Sigmoid colon (tissue), 7 donors: ENCODE measurements around the gene FLG2. TPM values are rescaled to one million over a fixed set of nuclear protein-coding genes. Genes with fewer than 3 reads are reported as not detected.

Source experiments
- DNase-seq: peaks from one replicate; pipeline ENCODE4 v3.0.0-alpha.2; 2019
- H3K27ac ChIP-seq, 4 donors: fragments of 200-600 bp; sonication (generic); one replicate each; pipeline ENCODE4 v1.5.1; 2016 to 2019; ENCODE audit warnings: mild to moderate bottlenecking in 1 of 4
- H3K27me3 ChIP-seq, 3 donors: fragments of 200-600 bp; sonication (generic); one replicate each; pipeline ENCODE4 v1.5.1; 2019; ENCODE audit warnings: mild to moderate bottlenecking in 1 of 3
- H3K36me3 ChIP-seq, 4 donors: fragments of 200-600 bp; sonication (generic); one replicate each; pipeline ENCODE4 v1.5.1; 2016 to 2019
- H3K4me1 ChIP-seq, 4 donors: fragments of 200-600 bp; sonication (generic); one replicate each; pipeline ENCODE4 v1.5.1; 2017 to 2019
- H3K4me3 ChIP-seq, 4 donors: fragments of 200-600 bp; sonication (generic); one replicate each; pipeline ENCODE4 v1.5.1; 2017 to 2019; ENCODE audit warnings: mild to moderate bottlenecking in 2 of 4, moderate library complexity in 1 of 4
- H3K9me3 ChIP-seq, 4 donors: fragments of 200-600 bp in 3 of 4; sonication (generic) in 3 of 4; one replicate each; pipeline versions ENCODE4 v1.5.1 to v1.6.1; 2013 to 2019
- CTCF ChIP-seq, 4 experiments: fragments of 450-650 bp in 3 of 4; fragments of 200-600 bp in 1 of 4; IDR thresholded peaks; one replicate each; pipeline ENCODE4 v1.5.1; 2016 to 2019; ENCODE audit warnings: antibody characterized with exemption in 4 of 4, mild to moderate bottlenecking in 3 of 4, moderate library complexity in 2 of 4
- EP300 ChIP-seq, 4 donors: sonication (generic); formaldehyde crosslinking; IDR thresholded peaks; one replicate each; pipeline ENCODE4 v1.6.1; 2017; ENCODE audit warnings: antibody characterized with exemption in 4 of 4
- POLR2A ChIP-seq, 2 donors: fragments of 450-650 bp; IDR thresholded peaks; one replicate each; pipeline ENCODE4 v1.6.1; 2016; ENCODE audit warnings: antibody characterized with exemption in 2 of 2, mild to moderate bottlenecking in 2 of 2, moderate library complexity in 2 of 2
- POLR2AphosphoS5 ChIP-seq, 4 donors: sonication (generic); formaldehyde crosslinking; IDR thresholded peaks; one replicate each; pipeline ENCODE4 v1.6.1; 2017; ENCODE audit warnings: antibody characterized with exemption in 4 of 4
- WGBS, 2 donors: extraction: QIAGEN DNeasy Blood & Tissue Kit; methylation state at CpG; one replicate each; pipeline ENCODE4 v1.1.7; 2013; 5-methylcytosine and 5-hydroxymethylcytosine counted together
- intact Hi-C: fragments of 100-400 bp; cut with DNase I; formaldehyde crosslinking; loops from one replicate; pipeline ENCODE4 v1.15.1; 2023
- polyA plus RNA-seq, 3 donors: library from polyadenylated mRNA; stranded (reverse); fragments of 200-250 nt; gene quantifications; one replicate each; pipeline ENCODE4 v1.2.3, GENCODE V29; 2013
- total RNA-seq, 4 donors: library from RNA; depleted of rRNA; stranded (reverse); fragments of >200 nt; gene quantifications; one replicate each; pipeline ENCODE4 v1.1.0, GENCODE V29; 2016
- donor health status: healthy with polysubstance abuse.
- donor health status: Bipolar disorder and iron deficiency.
- donor health status: healthy.

The FLG2 gene
- total RNA-seq (not detected), polyA plus RNA-seq (not detected)

GRCh38 chr1:152359906-152360305 lies at the start of gene FLG2:
TSS of gene FLG2 (minus strand) at chr1:152360006. CDS start at chr1:152358884, 1,122 bp downstream.
- H3K27ac ChIP-seq: no peak within 1 kb of the TSS
- H3K4me3 ChIP-seq: no peak within 1 kb of the TSS
- no peak for TF ChIP-seq CTCF (IDR thresholded peaks at IDR 0.05)
- no peak for TF ChIP-seq EP300 (IDR thresholded peaks at IDR 0.05)
- no peak for TF ChIP-seq POLR2AphosphoS5 (IDR thresholded peaks at IDR 0.05)
- TF ChIP-seq POLR2A (IDR thresholded peaks at IDR 0.05): no peak
- no peaks in the 10 kb centered on the region for H3K27me3 ChIP-seq
- H3K36me3 ChIP-seq: no peaks in the 10 kb centered on the region
- 23 to 75% methylated on average over 2 of the region's 2 CpGs for WGBS, 2 donors
- DNase-seq: no peak
- intact Hi-C loops: no loop called here
- no peaks in the 10 kb centered on the region for H3K9me3 ChIP-seq
- H3K4me1 ChIP-seq: no peaks in the 10 kb centered on the region

- intact Hi-C loops: no loop called here
- WGBS, 2 donors: 92 to 95% methylated on average over 4 of the region's 4 CpGs
- TF ChIP-seq CTCF (IDR thresholded peaks at IDR 0.05) (no peak), POLR2A (IDR thresholded peaks at IDR 0.05) (no peak), POLR2AphosphoS5 (IDR thresholded peaks at IDR 0.05) (no peak), EP300 (IDR thresholded peaks at IDR 0.05) (no peak)
Measured at GRCh38 chr1:152408664-152409063, 48.9 kb upstream of the FLG2 start.

GRCh38 chr1:152398812-152399698 lies 39.2 kb upstream of the FLG2 start:
- H3K27me3 ChIP-seq: peaks cover 0 to 4% (median 0%) of the 10 kb centered on the region in 3 donors
- H3K4me3 ChIP-seq: no peak overlapping the region
- TF ChIP-seq CTCF (IDR thresholded peaks at IDR 0.05): peak in 2 of 4 experiments; percentile 18 to 24
- TF ChIP-seq EP300 (IDR thresholded peaks at IDR 0.05): no peak
- H3K9me3 ChIP-seq: no peaks in the 10 kb centered on the region
- WGBS, 2 donors: 28 to 39% methylated on average over 8 of the region's 8 CpGs
- DNase-seq: no peak
- no peak overlapping the region for H3K27ac ChIP-seq
- intact Hi-C loops: loop anchor here (2.0 kb wide), 1 partner anchor 60 kb away; no protein-coding TSS in a partner anchor
- no peaks in the 10 kb centered on the region for H3K36me3 ChIP-seq
- H3K4me1 ChIP-seq: no peaks in the 10 kb centered on the region

More at GRCh38 chr1:152408664-152409063, 48.9 kb upstream of the FLG2 start:
- no peaks in the 10 kb centered on the region for H3K36me3 ChIP-seq
- no peak overlapping the region for H3K4me3 ChIP-seq
- DNase-seq: no peak
- H3K27me3 ChIP-seq: no peaks in the 10 kb centered on the region
- H3K9me3 ChIP-seq: no peaks in the 10 kb centered on the region
- peaks cover 0 to 16% (median 12%) of the 10 kb centered on the region in 4 donors for H3K4me1 ChIP-seq
- H3K27ac ChIP-seq: no peak overlapping the region

- no peak overlapping the region for H3K27ac ChIP-seq
- H3K4me1 ChIP-seq: no peaks in the 10 kb centered on the region
- H3K27me3 ChIP-seq: peaks cover 0 to 4% (median 0%) of the 10 kb centered on the region in 3 donors
- no peaks in the 10 kb centered on the region for H3K9me3 ChIP-seq
- no peaks in the 10 kb centered on the region for H3K36me3 ChIP-seq
- intact Hi-C loops: no loop called here
- TF ChIP-seq POLR2A (IDR thresholded peaks at IDR 0.05) (no peak), EP300 (IDR thresholded peaks at IDR 0.05) (no peak), POLR2AphosphoS5 (IDR thresholded peaks at IDR 0.05) (no peak), CTCF (IDR thresholded peaks at IDR 0.05) (no peak)
- no peak for DNase-seq
- WGBS, 2 donors: 71 to 80% methylated on average over 5 of the region's 5 CpGs
- H3K4me3 ChIP-seq: no peak overlapping the region
Measured at GRCh38 chr1:152397474-152397873, 37.7 kb upstream of the FLG2 start.
